Measurements from ENCODE around the gene OMG.
"Not testable (repeated sequence)": the region's sequence is repeated elsewhere in the genome, so short reads cannot be mapped to it uniquely, and the experiment has no call there.

The OMG gene

GRCh38 chr17:31297090-31297489 is at the start of gene OMG:
Gene OMG, minus strand, starts transcription at chr17:31297239. Its CDS starts 908 bp downstream, at chr17:31296331.
- no peak for DNase-seq (ENCODE audit: low read depth)

GRCh38 chr17:31345191-31345747 is 48.2 kb upstream of the OMG start:
- DNase-seq (ENCODE audit: low read depth): not testable (repeated sequence)

DNA sequence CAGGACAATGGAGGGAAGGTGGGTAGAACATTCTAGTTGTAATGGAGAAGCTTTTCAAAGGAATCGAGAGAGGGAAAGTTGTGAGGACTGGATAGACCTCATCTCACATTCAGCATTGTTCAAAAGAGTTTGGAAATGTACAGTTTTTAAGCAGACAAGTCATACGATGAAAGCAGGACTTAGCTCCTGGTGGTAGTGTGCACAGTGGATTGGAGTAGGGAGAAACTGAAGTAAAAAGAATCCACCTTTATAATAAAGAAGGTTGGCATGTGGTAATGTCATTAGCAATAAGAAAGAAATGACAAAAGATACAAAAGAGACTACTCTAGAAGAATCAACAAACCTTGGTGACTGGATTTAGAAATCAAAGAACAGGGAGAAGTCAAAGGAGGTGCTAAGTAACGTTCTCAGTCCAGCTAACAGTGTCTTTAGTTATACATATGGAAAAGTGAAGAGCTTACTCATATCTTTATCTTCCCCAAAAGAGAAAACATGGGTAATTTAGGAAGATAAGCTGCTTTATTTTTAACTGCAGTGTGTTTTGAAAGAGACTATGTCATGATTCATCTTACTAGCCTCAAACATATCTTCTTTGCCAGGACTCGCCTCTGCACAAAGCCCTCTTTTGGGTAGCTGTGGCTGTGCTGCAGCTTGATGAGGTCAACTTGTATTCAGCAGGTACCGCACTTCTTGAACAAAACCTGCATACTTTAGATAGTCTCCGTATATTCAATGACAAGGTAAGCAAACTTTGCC is 43.0 kb upstream of the OMG start:
- no peak for DNase-seq (ENCODE audit: low read depth)

DNA sequence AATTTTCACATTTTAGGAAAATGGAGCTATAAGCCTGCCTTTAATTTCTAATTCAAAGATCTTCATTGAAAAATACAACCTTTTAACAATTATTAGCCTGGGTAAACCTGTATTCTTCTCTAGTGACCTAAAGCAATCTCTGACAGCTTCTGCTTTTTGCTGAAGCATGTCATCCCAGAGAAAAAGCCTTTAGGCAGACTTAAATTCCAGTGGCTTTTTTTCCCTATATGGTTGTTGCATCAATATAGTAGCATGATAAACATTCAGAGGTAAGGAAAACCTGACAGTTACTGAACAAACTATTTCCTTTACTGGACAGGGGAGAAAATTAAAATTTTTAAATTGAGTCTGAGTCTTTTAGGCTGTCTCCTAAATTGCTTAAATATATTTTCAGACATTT is 32.2 kb upstream of the OMG start:
- DNase-seq (ENCODE audit: low read depth): no peak

DNA sequence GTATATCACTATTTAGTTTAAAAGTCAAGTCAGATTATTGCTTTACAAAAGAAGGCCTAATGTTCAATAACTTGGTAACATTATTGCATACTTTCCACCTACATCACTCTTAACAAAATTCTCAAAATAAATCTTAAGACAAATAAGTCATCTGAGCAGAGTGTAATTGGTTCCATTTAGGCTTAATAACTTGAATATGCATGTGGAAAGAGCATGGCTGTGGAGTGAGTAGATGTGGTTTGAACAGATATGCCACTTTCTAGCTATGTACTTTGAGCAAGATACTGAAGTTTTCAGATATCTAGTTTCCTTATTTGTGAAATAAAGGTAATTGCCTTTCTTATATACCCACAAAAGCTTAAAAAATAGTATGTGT is 31.1 kb upstream of the OMG start:
- no peak for DNase-seq (ENCODE audit: low read depth)

GRCh38 chr17:31327534-31328159 is 30.6 kb upstream of the OMG start:
- DNase-seq (ENCODE audit: low read depth): no peak

GRCh38 chr17:31323551-31323950 is 26.5 kb upstream of the OMG start:
- DNase-seq (ENCODE audit: low read depth): no peak

GRCh38 chr17:31321966-31322365 is 24.9 kb upstream of the OMG start:
- no peak for DNase-seq (ENCODE audit: low read depth)

DNA sequence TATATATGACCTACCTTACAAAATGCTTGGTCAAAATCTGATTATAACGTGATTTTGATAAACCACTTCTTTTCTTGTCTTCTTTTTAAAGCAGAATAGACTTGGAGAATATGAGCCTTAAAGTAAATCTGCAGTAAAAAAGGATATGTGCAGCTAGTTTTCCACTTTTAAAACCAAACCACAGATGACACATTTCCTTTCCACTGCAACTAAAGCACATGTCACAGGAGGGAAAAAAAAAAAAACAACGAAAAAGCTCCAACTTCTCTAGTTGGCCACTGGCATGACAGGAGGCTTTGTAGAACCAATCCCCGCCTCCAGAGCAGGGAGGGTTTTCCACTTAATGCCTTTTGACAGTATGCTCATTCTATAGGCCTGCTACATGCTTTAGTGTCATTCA is 24.4 kb upstream of the OMG start, which contains the start of gene EVI2A:
Gene EVI2A (minus strand): TSS at position 142 of the 400 bp plus-strand sequence. CDS start 2,609 bp downstream, outside the sequence.
- peak; percentile 55 for DNase-seq (ENCODE audit: low read depth)

GRCh38 chr17:31320791-31321190 is 23.8 kb upstream of the OMG start:
- DNase-seq (ENCODE audit: low read depth): no peak

DNA sequence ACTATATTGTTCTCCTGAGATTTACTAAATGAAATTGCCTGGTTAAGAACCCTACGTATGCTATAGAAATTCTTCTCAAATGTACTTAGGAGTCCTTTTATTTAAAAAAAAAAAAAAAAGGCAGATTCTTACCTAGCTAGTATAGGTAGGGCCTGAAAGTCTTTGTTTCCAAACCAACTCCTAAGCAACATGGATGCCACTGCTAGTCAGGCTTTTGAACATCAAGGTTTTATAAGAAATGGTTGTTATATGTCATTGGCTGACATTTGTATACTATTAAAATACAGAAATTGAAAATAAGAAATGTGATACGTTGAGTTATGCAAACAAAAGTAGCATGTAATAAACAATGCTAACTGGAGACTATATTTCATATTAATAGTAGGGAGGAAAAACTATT is 23.2 kb upstream of the OMG start:
- DNase-seq (ENCODE audit: low read depth): no peak

- no peak for DNase-seq (ENCODE audit: low read depth)
Measured at GRCh38 chr17:31318851-31319661, 22.0 kb upstream of the OMG start.

DNA sequence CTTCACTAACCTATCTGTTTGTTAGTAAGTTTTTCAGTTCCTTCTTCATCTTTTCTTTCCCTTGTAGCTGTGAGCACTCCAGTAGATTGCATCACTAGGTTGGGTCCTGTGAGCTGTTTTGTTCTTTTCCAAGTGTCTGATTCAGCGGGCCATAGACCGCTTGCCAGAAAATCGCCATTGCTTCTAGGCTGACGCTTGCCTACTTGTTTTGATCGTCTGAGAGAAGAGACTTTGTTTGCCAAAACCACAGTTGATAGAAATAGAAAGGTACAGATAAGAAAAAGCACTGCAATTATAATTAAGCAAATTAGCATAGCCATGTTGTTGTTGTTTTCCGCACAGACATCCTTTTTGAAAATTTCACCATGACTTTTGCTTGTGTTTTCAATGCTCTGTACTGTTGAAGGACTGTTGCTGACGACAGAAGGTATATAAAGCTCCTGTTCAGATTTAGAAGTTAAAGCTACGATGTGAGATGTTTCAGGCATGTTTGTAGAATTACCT is 21.3 kb upstream of the OMG start:
- no peak for DNase-seq (ENCODE audit: low read depth)

DNA sequence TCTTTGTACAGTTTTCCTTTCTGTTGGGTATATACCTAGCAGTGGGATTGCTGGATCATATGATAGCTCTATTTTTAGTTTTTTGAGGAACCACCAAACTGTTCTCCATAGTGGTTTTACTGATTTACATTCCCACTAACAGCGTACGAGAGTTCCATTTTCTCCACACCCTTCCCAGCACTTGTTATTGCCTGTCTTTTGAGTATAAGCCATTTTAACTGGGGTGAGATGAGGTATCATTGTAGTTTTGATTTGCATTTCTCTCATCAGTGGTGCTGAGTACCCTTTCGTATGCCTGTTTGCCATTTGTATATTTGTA is 17.7 kb upstream of the OMG start:
- DNase-seq (ENCODE audit: low read depth): no peak

- DNase-seq (ENCODE audit: low read depth): no peak
Measured at GRCh38 chr17:31313982-31314781, 17.1 kb upstream of the OMG start, which contains the start of gene EVI2B. Gene EVI2B, minus strand, starts transcription at chr17:31314054. Its CDS starts 8,445 bp downstream, at chr17:31305609.

DNA sequence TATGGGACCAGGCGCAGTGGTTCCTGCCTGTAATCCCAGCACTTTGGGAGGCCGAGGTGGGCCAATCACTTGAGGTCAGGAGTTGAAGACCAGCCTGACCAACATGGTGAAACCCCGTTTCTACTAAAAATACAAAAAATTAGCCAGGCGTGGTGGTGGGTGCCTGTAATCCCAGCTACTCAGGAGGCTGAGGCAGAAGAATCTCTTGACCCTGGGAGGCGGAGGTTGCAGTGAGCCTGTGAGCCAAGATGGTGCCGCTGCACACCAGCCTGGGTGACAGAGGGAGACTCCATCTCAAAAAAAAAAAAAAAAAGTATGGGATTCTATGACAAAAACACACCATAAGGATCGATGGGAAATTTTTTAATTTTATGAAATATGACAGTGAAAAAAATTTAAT is 15.2 kb upstream of the OMG start:
- not testable (repeated sequence) for DNase-seq (ENCODE audit: low read depth)

- DNase-seq (ENCODE audit: low read depth): no peak
Measured at GRCh38 chr17:31311526-31311925, 14.5 kb upstream of the OMG start.

DNA sequence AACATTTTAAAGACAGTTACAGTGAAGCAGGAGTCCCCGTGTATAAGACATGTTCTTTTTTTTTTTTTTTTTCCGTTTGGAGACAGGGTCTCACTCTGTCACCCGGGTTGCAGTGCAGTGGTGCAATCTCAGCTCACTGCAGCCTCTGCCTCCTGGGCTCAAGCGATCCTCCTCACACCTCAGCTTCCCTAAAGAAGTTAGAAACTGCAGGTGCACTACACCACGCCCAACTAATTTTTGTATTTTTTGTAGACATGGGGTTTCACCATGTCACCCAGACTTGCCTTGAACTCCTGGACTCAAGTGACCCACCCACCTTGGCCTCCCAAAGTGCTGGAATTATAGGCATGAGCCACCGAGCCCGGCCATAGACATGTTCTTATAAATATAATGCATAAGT is 13.8 kb upstream of the OMG start:
- no peak for DNase-seq (ENCODE audit: low read depth)

DNA sequence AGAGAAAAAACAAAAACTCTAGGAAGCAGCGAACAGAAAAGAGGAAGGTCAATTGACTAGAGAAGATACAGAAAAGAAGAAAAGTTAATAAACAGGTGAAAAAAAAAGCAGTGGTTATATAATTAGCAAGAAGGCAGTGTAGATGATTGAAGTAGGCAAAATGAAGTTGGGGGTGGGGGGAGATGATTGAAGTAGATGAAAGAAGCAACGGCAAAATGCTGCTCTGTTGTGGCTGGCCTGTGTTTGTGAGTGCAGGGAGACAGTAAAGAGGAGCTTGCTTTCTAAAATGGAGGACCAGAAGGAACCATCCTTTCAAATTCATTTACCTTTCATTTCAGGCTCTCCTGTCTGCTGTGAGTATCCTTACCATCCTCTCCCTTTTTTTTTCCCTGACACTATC is 13.2 kb upstream of the OMG start:
- DNase-seq (ENCODE audit: low read depth): peak; percentile 29

DNA sequence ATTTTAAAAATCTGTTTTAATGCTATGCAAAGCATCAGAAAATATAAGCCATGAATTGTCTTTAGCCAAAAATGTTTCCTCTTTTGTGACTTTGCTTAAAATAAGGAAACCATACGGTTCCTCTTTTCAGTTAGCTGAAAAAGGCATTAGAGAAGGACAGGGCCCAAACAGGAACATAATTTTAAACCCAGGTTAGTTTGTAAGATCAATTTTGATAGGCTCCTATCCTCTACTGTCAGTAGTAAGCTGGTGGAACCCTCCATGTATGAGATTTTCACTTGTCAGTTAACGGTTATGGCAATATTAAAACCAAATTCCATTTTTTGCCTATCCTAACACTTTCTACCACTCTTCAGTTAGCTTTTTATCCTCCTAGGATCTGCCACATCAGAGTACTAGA is 12.5 kb upstream of the OMG start:
- DNase-seq (ENCODE audit: low read depth): no peak

All from stimulated activated CD8-positive, alpha-beta memory T cell treated with anti-CD3 and anti-CD28 coated beads, Interleukin-15, amount 100 ng/mL, for 1 hour (primary cell).